Measurements from ENCODE around the gene ISLR.

ISLR gene

DNA sequence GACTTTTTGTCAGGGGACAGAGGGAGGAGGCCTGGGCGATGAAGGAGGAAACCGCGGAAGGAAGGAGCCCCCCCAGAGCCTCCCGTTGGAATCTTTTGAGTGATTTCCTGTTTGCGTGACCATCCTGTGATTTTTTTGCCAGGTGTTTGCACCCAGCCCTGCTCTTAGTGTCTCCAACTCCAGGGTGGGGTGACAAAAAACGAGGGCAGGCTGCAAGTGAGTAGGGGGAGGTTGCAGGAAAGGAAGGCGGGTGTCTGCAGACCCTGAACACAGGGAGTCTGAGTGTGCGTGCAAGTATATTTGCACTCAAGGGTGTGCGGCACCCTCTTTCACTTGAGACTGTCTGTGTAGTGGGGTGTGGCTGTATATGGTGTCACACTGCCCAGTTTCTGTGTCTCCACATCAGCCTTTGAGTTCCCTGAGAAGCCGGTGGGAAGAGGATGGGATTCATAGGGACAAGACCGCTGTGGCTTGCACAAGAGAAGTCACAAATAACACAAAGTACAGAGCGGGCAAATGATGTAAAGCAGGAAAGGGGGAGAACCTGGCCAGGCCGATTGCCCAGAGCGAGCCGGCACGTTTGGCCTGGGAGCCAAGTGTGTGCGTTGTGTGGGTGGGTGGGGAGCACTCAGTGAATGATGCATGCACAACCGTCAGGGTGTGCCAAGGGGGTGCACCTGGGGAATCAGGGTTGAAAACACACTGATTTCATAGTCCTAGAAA lies 36.5 kb upstream of the ISLR start:
- no peak for DNase-seq (ENCODE audit: extremely low spot score)
- ChIA-PET CTCF (no interaction called here), POLR2A (no interaction called here)
- TF ChIP-seq CTCF (IDR thresholded peaks at IDR 0.05; ENCODE audit: control extremely low read depth, extremely low read depth, low read depth, missing control alignments), result no peak

GRCh38 chr15:74137537-74137894 lies 36.0 kb upstream of the ISLR start:
- TF ChIP-seq CTCF (IDR thresholded peaks at IDR 0.05; ENCODE audit: control extremely low read depth, extremely low read depth, low read depth, missing control alignments), result no peak
- ChIA-PET CTCF (no interaction called here), POLR2A (no interaction called here)
- DNase-seq (ENCODE audit: extremely low spot score), result no peak

- POLR2A ChIA-PET, result no interaction called here
- no peak for TF ChIP-seq CTCF (IDR thresholded peaks at IDR 0.05; ENCODE audit: control extremely low read depth, extremely low read depth, low read depth, missing control alignments)
- CTCF ChIA-PET, result no interaction called here
- DNase-seq (ENCODE audit: extremely low spot score), result no peak
Observed at GRCh38 chr15:74138642-74139041, 34.9 kb upstream of the ISLR start.

- ChIA-PET POLR2A (no interaction called here), CTCF (no interaction called here)
- TF ChIP-seq CTCF (IDR thresholded peaks at IDR 0.05; ENCODE audit: control extremely low read depth, extremely low read depth, low read depth, missing control alignments), result no peak
- no peak for DNase-seq (ENCODE audit: extremely low spot score)
Observed at GRCh38 chr15:74141591-74141990, 31.9 kb upstream of the ISLR start.

DNA sequence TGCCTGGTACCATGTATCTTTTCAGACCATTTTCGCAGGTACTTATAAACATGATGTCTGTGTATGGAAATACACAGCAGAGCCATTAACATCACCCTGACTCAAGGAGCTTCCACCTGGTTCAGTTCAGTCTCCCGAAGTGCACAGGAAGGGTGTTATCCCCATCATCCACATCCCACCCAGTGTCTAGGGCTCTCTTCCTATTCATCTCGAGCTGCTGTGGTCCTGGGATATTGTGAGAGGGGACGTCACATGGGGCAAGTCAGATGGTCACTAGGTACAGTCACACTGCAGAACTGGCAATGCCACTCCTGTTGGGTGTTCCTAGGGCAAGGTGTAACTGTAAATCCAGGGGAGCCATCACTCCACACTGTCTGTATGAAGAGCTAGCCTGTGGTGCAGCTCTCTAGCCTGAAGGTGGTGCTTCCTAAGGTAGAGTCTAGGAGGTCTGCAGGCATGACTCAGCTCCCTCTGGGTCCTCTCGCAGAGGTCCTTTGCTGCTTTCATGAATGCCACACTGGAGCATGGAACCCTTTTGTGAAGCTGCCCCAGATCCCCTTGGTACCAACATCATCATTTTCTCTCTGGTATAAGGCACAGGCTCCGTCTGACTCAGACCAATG lies 29.2 kb upstream of the ISLR start:
- CTCF ChIA-PET, result interaction anchor here (0.8 to 1.4 kb wide), 6 partner anchors 10 to 178 kb away, joined by 3 to 5 read pairs (median 3); no protein-coding TSS in a partner anchor
- peak; percentile 8 for TF ChIP-seq CTCF (IDR thresholded peaks at IDR 0.05; ENCODE audit: control extremely low read depth, extremely low read depth, low read depth, missing control alignments)
- no peak for DNase-seq (ENCODE audit: extremely low spot score)
- POLR2A ChIA-PET, result no interaction called here

DNA sequence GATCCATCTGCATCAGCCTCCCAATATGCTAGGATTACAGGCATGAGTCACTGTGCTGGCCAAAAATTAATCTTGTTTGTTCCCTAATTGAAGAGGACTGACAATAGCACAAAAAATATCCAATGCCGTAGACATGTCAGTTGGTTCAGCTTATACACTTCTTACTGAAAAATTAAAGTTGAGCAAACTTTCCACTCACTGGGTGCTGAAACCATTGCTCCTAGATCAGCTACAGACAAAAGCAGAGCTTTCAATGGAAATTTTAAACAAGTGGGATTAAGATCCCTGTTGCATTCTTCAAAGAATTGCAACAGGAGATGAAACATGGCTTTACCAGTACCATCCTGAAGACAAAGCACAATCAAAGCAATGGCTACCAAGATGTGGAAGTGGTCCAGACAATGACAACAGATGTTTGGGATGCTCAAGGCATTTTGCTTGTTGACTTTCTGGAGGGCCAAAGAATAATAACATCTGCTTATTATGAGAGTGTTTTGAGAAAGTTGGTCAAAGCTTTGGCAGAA lies 27.2 kb upstream of the ISLR start:
- POLR2A ChIA-PET, result no interaction called here
- TF ChIP-seq CTCF (IDR thresholded peaks at IDR 0.05; ENCODE audit: control extremely low read depth, extremely low read depth, low read depth, missing control alignments), result no peak
- no peak for DNase-seq (ENCODE audit: extremely low spot score)
- CTCF ChIA-PET, result interaction anchor here (1.2 kb wide), 1 partner anchor 12 kb away, joined by 3 read pairs; no protein-coding TSS in a partner anchor

Measured in GM10248 (cell line).